Muscle layer of duodenum (tissue), 2 donors: Measurements from ENCODE around the gene IGSF6.
"Not testable (repeated sequence)": the region's sequence is repeated elsewhere in the genome, so short reads cannot be mapped to it uniquely, and the experiment has no call there.

ENCODE experiments used
- H3K27ac ChIP-seq: one replicate; pipeline ENCODE4 v1.7.0; 2013; ENCODE audit warnings: mild to moderate bottlenecking, low read length
- H3K27me3 ChIP-seq: one replicate; pipeline ENCODE4 v1.7.0; 2013; ENCODE audit warnings: low read depth, mild to moderate bottlenecking, control low read depth, low read length
- H3K36me3 ChIP-seq, 2 donors: one replicate each; pipeline ENCODE4 v1.7.0; 2013; ENCODE audit warnings: low read length in 2 of 2, control low read depth in 1 of 2, mild to moderate bottlenecking in 1 of 2; ENCODE audit not compliant: insufficient read depth in 2 of 2, control insufficient read depth in 1 of 2
- H3K4me1 ChIP-seq, 2 donors: one replicate each; pipeline ENCODE4 v1.7.0; 2013; ENCODE audit warnings: low read length in 2 of 2, mild to moderate bottlenecking in 2 of 2, control low read depth in 1 of 2, moderate library complexity in 1 of 2; ENCODE audit not compliant: insufficient read depth in 2 of 2, control insufficient read depth in 1 of 2
- H3K4me3 ChIP-seq, 2 donors: one replicate each; pipeline ENCODE4 v1.7.0; 2013; ENCODE audit warnings: low read length in 2 of 2, low read depth in 1 of 2, mild to moderate bottlenecking in 1 of 2
- H3K9me3 ChIP-seq, 2 donors: one replicate each; pipeline ENCODE4 v1.7.0; 2013; ENCODE audit warnings: low read length in 2 of 2, control low read depth in 1 of 2, mild to moderate bottlenecking in 1 of 2; ENCODE audit not compliant: control insufficient read depth in 1 of 2
- donor health status: healthy.

The IGSF6 gene

GRCh38 chr16:21652453-21652852 lies at the start of gene IGSF6:
Gene IGSF6 (minus strand): TSS chr16:21652608. CDS start chr16:21652598, 10 bp downstream.
- Histone ChIP-seq H3K4me1 (peaks cover 0 to 18% of the 10 kb centered on the region in 2 donors), H3K4me3 (peak within 1 kb of the TSS in 1 of 2 donors; percentile 9), H3K27ac (no peak within 1 kb of the TSS)

GRCh38 chr16:21701271-21701670 lies 48.9 kb upstream of the IGSF6 start:
- H3K4me1 ChIP-seq = no peaks in the 10 kb centered on the region
- H3K36me3 ChIP-seq = no peaks in the 10 kb centered on the region
- H3K27me3 ChIP-seq = no peaks in the 10 kb centered on the region
- no peak overlapping the region for H3K4me3 ChIP-seq
- no peak overlapping the region for H3K27ac ChIP-seq
- H3K9me3 ChIP-seq = no peaks in the 10 kb centered on the region

More at GRCh38 chr16:21652453-21652852, at the start of gene IGSF6:
- H3K27me3 ChIP-seq = no peaks in the 10 kb centered on the region
- H3K36me3 ChIP-seq = no peaks in the 10 kb centered on the region
- H3K9me3 ChIP-seq = no peaks in the 10 kb centered on the region

- no peaks in the 10 kb centered on the region for H3K27me3 ChIP-seq
- no peaks in the 10 kb centered on the region for H3K9me3 ChIP-seq
- no peak overlapping the region for H3K4me3 ChIP-seq
- H3K36me3 ChIP-seq = no peaks in the 10 kb centered on the region
- no peaks in the 10 kb centered on the region for H3K4me1 ChIP-seq
- no peak overlapping the region for H3K27ac ChIP-seq
Measured at GRCh38 chr16:21698169-21699032, 46.0 kb upstream of the IGSF6 start.

GRCh38 chr16:21697032-21697431 lies 44.6 kb upstream of the IGSF6 start:
- no peaks in the 10 kb centered on the region for H3K36me3 ChIP-seq
- no peak overlapping the region for H3K4me3 ChIP-seq
- H3K27ac ChIP-seq = no peak overlapping the region
- no peaks in the 10 kb centered on the region for H3K9me3 ChIP-seq
- H3K27me3 ChIP-seq = no peaks in the 10 kb centered on the region
- no peaks in the 10 kb centered on the region for H3K4me1 ChIP-seq

- Histone ChIP-seq H3K27me3 (no peaks in the 10 kb centered on the region), H3K9me3 (no peaks in the 10 kb centered on the region), H3K27ac (no peak overlapping the region), H3K4me3 (no peak overlapping the region), H3K4me1 (no peaks in the 10 kb centered on the region), H3K36me3 (no peaks in the 10 kb centered on the region)
Measured at GRCh38 chr16:21694609-21695008, 42.2 kb upstream of the IGSF6 start.

- H3K9me3 ChIP-seq, H3K36me3 ChIP-seq, H3K4me1 ChIP-seq, H3K4me3 ChIP-seq, H3K27ac ChIP-seq, H3K27me3 ChIP-seq: not testable (repeated sequence)
Measured at GRCh38 chr16:21690967-21691366, 38.6 kb upstream of the IGSF6 start.

- Histone ChIP-seq H3K4me3 (no peak overlapping the region), H3K4me1 (no peaks in the 10 kb centered on the region), H3K36me3 (no peaks in the 10 kb centered on the region), H3K9me3 (peaks cover 0 to 5% of the 10 kb centered on the region in 2 donors), H3K27ac (no peak overlapping the region), H3K27me3 (no peaks in the 10 kb centered on the region)
Measured at GRCh38 chr16:21689107-21689506, 36.7 kb upstream of the IGSF6 start.

GRCh38 chr16:21685034-21685455 lies 32.6 kb upstream of the IGSF6 start:
- peaks cover 0 to 5% of the 10 kb centered on the region in 2 donors for H3K9me3 ChIP-seq
- no peak overlapping the region for H3K4me3 ChIP-seq
- peaks cover 3% of the 10 kb centered on the region for H3K27me3 ChIP-seq
- no peaks in the 10 kb centered on the region for H3K4me1 ChIP-seq
- no peaks in the 10 kb centered on the region for H3K36me3 ChIP-seq
- H3K27ac ChIP-seq = no peak overlapping the region

- peaks cover 3% of the 10 kb centered on the region for H3K27me3 ChIP-seq
- peaks cover 0 to 5% of the 10 kb centered on the region in 2 donors for H3K9me3 ChIP-seq
Measured at GRCh38 chr16:21684199-21684598, 31.8 kb upstream of the IGSF6 start.

GRCh38 chr16:21683184-21683583 lies 30.8 kb upstream of the IGSF6 start:
- Histone ChIP-seq H3K4me3 (no peak overlapping the region), H3K9me3 (peaks cover 0 to 2% of the 10 kb centered on the region in 2 donors), H3K27ac (no peak overlapping the region), H3K4me1 (no peaks in the 10 kb centered on the region), H3K36me3 (no peaks in the 10 kb centered on the region), H3K27me3 (peaks cover 3% of the 10 kb centered on the region)

More at GRCh38 chr16:21684199-21684598, 31.8 kb upstream of the IGSF6 start:
- Histone ChIP-seq H3K4me3 (no peak overlapping the region), H3K27ac (no peak overlapping the region), H3K36me3 (no peaks in the 10 kb centered on the region), H3K4me1 (no peaks in the 10 kb centered on the region)

GRCh38 chr16:21680714-21681113 lies 28.3 kb upstream of the IGSF6 start:
- not testable (repeated sequence) for H3K36me3 ChIP-seq, H3K4me3 ChIP-seq, H3K27me3 ChIP-seq, H3K27ac ChIP-seq, H3K4me1 ChIP-seq, H3K9me3 ChIP-seq

GRCh38 chr16:21674456-21674855 lies 22.0 kb upstream of the IGSF6 start:
- H3K9me3 ChIP-seq, H3K36me3 ChIP-seq, H3K4me3 ChIP-seq, H3K4me1 ChIP-seq, H3K27me3 ChIP-seq, H3K27ac ChIP-seq: not testable (repeated sequence)
